HepG2 (cell line): ENCODE data around the gene DDX19B. TPM values are rescaled to one million over a fixed set of nuclear protein-coding genes. Genes with fewer than 3 reads are reported as not detected.

ENCODE experiments used
- AGO1 ChIP-seq: fragments of 200-400 bp; formaldehyde crosslinking; IDR thresholded peaks from 2 replicates; pipeline ENCODE4 v1.6.1; 2017; ENCODE audit warnings: mild to moderate bottlenecking, low read depth, low read length, moderate library complexity; ENCODE audit not compliant: poor library complexity, severe bottlenecking
- HIC2 ChIP-seq: sonication (generic); formaldehyde crosslinking; IDR thresholded peaks from 2 replicates; pipeline ENCODE4 v1.9.0; 2022; ENCODE audit warnings: low read depth, missing genetic modification reagents
- NFAT5 ChIP-seq: sonication (generic); formaldehyde crosslinking; IDR thresholded peaks from 2 replicates; pipeline ENCODE4 v1.4.0; 2020; ENCODE audit warnings: missing genetic modification reagents
- TERF1 ChIP-seq: sonication (generic); formaldehyde crosslinking; IDR thresholded peaks from 2 replicates; pipeline ENCODE4 v1.8.0; 2022; ENCODE audit warnings: mild to moderate bottlenecking, missing genetic modification reagents, moderate library complexity
- ZBTB25 ChIP-seq: IDR thresholded peaks from 2 replicates; pipeline ENCODE4 v1.6.1; 2018; ENCODE audit warnings: missing genetic modification reagents
- ZBTB7B ChIP-seq: sonication (generic); formaldehyde crosslinking; IDR thresholded peaks from 2 replicates; pipeline ENCODE4 v1.4.0; 2020; ENCODE audit warnings: missing genetic modification reagents
- ZFP1 ChIP-seq: IDR thresholded peaks from 2 replicates; pipeline ENCODE4 v1.6.1; 2016
- ZKSCAN1 ChIP-seq: fragments of 150-350 bp; IDR thresholded peaks from 2 replicates; pipeline ENCODE4 v1.6.1; 2014; ENCODE audit warnings: low read length
- ZNF446 ChIP-seq: sonication (generic); formaldehyde crosslinking; IDR thresholded peaks from 2 replicates; pipeline ENCODE4 v1.5.0; 2020; ENCODE audit warnings: mild to moderate bottlenecking, missing genetic modification reagents
- ZNF75D ChIP-seq: sonication (generic); formaldehyde crosslinking; IDR thresholded peaks from 2 replicates; pipeline ENCODE4 v1.8.1; 2023; ENCODE audit warnings: missing genetic modification reagents, mild to moderate bottlenecking, borderline replicate concordance
- ZNF772 ChIP-seq: sonication (generic); formaldehyde crosslinking; IDR thresholded peaks from 2 replicates; pipeline ENCODE4 v1.5.0; 2020; ENCODE audit warnings: mild to moderate bottlenecking, missing genetic modification reagents
- polyA plus RNA-seq, 8 experiments: library from polyadenylated mRNA; depleted of rRNA in 3 of 8; stranded (reverse) in 7 of 8; unstranded in 1 of 8; fragments of >200 nt; fragmentation: Illumina TruSeq in 4 of 8; extraction: Trizol in 4 of 8; gene quantifications; 2 replicates each; pipeline versions ENCODE4 v1.2.1 to v1.2.3, GENCODE V29; 2011 to 2016; ENCODE audit warnings: low read depth in 4 of 8, missing spikeins in 1 of 8, mixed read lengths in 1 of 8; ENCODE audit not compliant: insufficient read depth in 1 of 8
- total RNA-seq, 5 experiments: library from RNA; depleted of rRNA; stranded (reverse); fragments of >200 nt; fragmentation: Illumina TruSeq; extraction: Trizol; gene quantifications; 2 replicates each; pipeline ENCODE4 v1.2.3, GENCODE V29; 2016; ENCODE audit warnings: low read depth in 1 of 5
- TF ChIP-seq, protein P1 (sequence below): sonication (generic); formaldehyde crosslinking; IDR thresholded peaks from 2 replicates; pipeline ENCODE4 v1.4.0; 2020; ENCODE audit warnings: missing genetic modification reagents
- TF ChIP-seq, protein P2 (sequence below): sonication (generic); formaldehyde crosslinking; IDR thresholded peaks from 2 replicates; pipeline ENCODE4 v1.4.0; 2020; ENCODE audit warnings: mild to moderate bottlenecking, missing genetic modification reagents, borderline replicate concordance
- TF ChIP-seq, protein P3 (sequence below): sonication (generic); formaldehyde crosslinking; IDR thresholded peaks from 2 replicates; pipeline ENCODE4 v1.8.1; 2023; ENCODE audit warnings: mild to moderate bottlenecking, inconsistent platforms, moderate library complexity, missing genetic modification reagents, borderline replicate concordance

The DDX19B gene
- total and polyA plus RNA-seq, 2 of the 13 experiments (the other 11 are each of a cell fraction or from before 2014, with no cell fraction given) = 36.2 to 40.0 TPM

GRCh38 chr16:70380919-70381603 is 82.1 kb downstream of the DDX19B start (continued):
- TF ChIP-seq, protein P1, sequence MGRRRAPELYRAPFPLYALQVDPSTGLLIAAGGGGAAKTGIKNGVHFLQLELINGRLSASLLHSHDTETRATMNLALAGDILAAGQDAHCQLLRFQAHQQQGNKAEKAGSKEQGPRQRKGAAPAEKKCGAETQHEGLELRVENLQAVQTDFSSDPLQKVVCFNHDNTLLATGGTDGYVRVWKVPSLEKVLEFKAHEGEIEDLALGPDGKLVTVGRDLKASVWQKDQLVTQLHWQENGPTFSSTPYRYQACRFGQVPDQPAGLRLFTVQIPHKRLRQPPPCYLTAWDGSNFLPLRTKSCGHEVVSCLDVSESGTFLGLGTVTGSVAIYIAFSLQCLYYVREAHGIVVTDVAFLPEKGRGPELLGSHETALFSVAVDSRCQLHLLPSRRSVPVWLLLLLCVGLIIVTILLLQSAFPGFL (CRISPR knock-in tag) = no peak
- TF ChIP-seq ZKSCAN1 (no peak), ZNF75D (CRISPR knock-in tag) (no peak), ZNF446 (CRISPR knock-in tag) (peak; percentile 85; the same call in 1 of the 2 replicates), ZBTB7B (CRISPR knock-in tag) (peak; percentile 61), ZBTB25 (no peak), NFAT5 (peak; percentile 90), AGO1 (no peak), TERF1 (0 out of 2 replicates have a peak, but pooled peaks have one; percentile 60), ZFP1 (CRISPR knock-in tag) (no peak; the same call in 1 of the 2 replicates), ZNF772 (CRISPR knock-in tag) (peak; percentile 93), HIC2 (peak; percentile 17; the same call in 1 of the 2 replicates)
- TF ChIP-seq, protein P2, sequence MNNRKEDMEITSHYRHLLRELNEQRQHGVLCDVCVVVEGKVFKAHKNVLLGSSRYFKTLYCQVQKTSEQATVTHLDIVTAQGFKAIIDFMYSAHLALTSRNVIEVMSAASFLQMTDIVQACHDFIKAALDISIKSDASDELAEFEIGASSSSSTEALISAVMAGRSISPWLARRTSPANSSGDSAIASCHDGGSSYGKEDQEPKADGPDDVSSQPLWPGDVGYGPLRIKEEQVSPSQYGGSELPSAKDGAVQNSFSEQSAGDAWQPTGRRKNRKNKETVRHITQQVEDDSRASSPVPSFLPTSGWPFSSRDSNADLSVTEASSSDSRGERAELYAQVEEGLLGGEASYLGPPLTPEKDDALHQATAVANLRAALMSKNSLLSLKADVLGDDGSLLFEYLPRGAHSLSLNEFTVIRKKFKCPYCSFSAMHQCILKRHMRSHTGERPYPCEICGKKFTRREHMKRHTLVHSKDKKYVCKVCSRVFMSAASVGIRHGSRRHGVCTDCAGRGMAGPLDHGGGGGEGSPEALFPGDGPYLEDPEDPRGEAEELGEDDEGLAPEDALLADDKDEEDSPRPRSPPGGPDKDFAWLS = peak; percentile 81; the same call in 1 of the 2 replicates
- TF ChIP-seq, protein P3, sequence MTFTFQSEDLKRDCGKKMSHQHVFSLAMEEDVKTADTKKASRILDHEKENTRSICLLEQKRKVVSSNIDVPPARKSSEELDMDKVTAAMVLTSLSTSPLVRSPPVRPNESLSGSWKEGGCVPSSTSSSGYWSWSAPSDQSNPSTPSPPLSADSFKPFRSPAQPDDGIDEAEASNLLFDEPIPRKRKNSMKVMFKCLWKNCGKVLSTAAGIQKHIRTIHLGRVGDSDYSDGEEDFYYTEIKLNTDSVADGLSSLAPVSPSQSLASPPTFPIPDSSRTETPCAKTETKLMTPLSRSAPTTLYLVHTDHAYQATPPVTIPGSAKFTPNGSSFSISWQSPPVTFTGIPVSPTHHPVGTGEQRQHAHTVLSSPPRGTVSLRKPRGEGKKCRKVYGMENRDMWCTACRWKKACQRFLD = peak; percentile 93
